ENCODE data around the gene DHX34.

DNA sequence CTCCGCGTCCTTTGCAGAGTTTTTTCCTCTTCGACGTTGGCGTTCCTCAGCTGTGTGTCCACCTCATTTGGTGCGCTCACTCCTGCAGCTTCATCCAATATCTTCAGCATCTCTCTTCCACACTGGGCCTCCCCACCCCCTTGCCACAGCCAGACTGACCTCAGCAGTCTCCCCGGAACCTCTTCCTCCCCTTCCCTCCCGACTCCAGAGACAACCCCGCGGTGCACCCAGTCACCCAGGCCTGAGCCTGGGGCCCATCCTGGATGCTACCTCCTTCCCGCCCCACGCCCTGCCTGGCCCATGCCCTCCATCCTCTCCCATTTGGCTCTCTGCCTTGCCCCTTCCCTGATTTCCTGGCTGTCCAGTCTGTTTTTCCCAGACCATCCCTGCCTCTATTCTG lies 25.2 kb upstream of the DHX34 start:
- TF ChIP-seq, protein P1, sequence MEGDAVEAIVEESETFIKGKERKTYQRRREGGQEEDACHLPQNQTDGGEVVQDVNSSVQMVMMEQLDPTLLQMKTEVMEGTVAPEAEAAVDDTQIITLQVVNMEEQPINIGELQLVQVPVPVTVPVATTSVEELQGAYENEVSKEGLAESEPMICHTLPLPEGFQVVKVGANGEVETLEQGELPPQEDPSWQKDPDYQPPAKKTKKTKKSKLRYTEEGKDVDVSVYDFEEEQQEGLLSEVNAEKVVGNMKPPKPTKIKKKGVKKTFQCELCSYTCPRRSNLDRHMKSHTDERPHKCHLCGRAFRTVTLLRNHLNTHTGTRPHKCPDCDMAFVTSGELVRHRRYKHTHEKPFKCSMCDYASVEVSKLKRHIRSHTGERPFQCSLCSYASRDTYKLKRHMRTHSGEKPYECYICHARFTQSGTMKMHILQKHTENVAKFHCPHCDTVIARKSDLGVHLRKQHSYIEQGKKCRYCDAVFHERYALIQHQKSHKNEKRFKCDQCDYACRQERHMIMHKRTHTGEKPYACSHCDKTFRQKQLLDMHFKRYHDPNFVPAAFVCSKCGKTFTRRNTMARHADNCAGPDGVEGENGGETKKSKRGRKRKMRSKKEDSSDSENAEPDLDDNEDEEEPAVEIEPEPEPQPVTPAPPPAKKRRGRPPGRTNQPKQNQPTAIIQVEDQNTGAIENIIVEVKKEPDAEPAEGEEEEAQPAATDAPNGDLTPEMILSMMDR (IDR thresholded peaks at IDR 0.05; ENCODE audit: low read length): no peak
- TF ChIP-seq EZH2 (optimal IDR thresholded peaks at IDR 0.05; ENCODE audit: low read depth, low read length): no peak
- no peak for TF ChIP-seq EZH2phosphoT487 (IDR thresholded peaks at IDR 0.05; ENCODE audit: low read length)

All from MM.1S (cell line).